Astrocyte (in vitro differentiated cells and primary cell): ENCODE measurements around the gene PLB1.

Source experiments
- EZH2 ChIP-seq: IDR thresholded peaks from 2 replicates; pipeline ENCODE4 v1.6.1; 2012; ENCODE audit warnings: mild to moderate bottlenecking, low read length, inconsistent platforms; ENCODE audit not compliant: insufficient read depth
- TF ChIP-seq, protein P1 (sequence below): IDR thresholded peaks from 2 replicates; pipeline ENCODE4 v1.5.1; 2011; ENCODE audit warnings: low read depth, mild to moderate bottlenecking, inconsistent platforms, low read length, moderate library complexity; ENCODE audit not compliant: insufficient read depth

DNA sequence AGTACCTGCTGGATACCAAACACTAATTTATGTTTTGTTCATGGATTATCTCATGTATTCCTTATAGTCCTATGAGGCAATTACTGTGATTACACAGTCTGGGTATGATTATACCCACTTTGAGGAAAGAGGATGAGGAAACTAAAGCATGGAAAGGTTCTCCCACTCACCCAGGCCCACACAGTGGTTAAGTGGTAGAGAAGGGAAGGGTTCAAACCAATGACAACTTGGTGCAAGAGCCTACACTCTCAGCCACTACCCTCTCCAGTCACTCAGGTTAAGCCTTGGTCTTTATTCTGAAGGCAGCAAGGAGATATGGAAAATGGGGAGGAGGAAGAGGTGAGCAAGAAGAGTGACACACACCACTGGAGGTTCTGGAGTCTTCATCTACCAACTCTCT is 191.3 kb downstream of the PLB1 start:
- TF ChIP-seq, protein P1, sequence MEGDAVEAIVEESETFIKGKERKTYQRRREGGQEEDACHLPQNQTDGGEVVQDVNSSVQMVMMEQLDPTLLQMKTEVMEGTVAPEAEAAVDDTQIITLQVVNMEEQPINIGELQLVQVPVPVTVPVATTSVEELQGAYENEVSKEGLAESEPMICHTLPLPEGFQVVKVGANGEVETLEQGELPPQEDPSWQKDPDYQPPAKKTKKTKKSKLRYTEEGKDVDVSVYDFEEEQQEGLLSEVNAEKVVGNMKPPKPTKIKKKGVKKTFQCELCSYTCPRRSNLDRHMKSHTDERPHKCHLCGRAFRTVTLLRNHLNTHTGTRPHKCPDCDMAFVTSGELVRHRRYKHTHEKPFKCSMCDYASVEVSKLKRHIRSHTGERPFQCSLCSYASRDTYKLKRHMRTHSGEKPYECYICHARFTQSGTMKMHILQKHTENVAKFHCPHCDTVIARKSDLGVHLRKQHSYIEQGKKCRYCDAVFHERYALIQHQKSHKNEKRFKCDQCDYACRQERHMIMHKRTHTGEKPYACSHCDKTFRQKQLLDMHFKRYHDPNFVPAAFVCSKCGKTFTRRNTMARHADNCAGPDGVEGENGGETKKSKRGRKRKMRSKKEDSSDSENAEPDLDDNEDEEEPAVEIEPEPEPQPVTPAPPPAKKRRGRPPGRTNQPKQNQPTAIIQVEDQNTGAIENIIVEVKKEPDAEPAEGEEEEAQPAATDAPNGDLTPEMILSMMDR = no peak
- no peak for TF ChIP-seq EZH2
